ENCODE results near the gene RELA. TPM values are rescaled to one million over a fixed set of nuclear protein-coding genes. Genes with fewer than 3 reads are reported as not detected.
A peak's percentile ranks its signal among the peaks of the same experiment; 100 is the strongest.

The RELA gene
- total and polyA plus RNA-seq, 2 of the 13 experiments (the other 11 are each of a cell fraction or from before 2014, with no cell fraction given), result 21.4 to 40.5 TPM

GRCh38 chr11:65711785-65712632, 49.3 kb upstream of the RELA start, which contains the start of gene KAT5 (continued):
- peak; percentile 96 for TF ChIP-seq STAG1 (CRISPR knock-in tag; IDR thresholded peaks at IDR 0.05)
- peak; percentile 99 for TF ChIP-seq ZNF546 (CRISPR knock-in tag; conservative IDR thresholded peaks at IDR 0.05)
- TF ChIP-seq TBL1XR1 (IDR thresholded peaks at IDR 0.05; ENCODE audit: borderline replicate concordance, low read length, partially characterized antibody), result peak; percentile 76
- peak; percentile 87 for TF ChIP-seq IRF2 (CRISPR knock-in tag; IDR thresholded peaks at IDR 0.05)
- TF ChIP-seq THAP9 (CRISPR knock-in tag; IDR thresholded peaks at IDR 0.05; ENCODE audit: borderline replicate concordance), result peak; percentile 97
- peak; percentile 75; the same call in 1 of the 2 replicates for TF ChIP-seq ZNF639 (CRISPR knock-in tag; conservative IDR thresholded peaks at IDR 0.05)
- no peak for TF ChIP-seq DDIT3 (CRISPR knock-in tag; IDR thresholded peaks at IDR 0.05)
- TF ChIP-seq ZNF18 (CRISPR knock-in tag; IDR thresholded peaks at IDR 0.05; ENCODE audit: insufficient replicate concordance), result peak; percentile 90
- no peak for TF ChIP-seq MTF2 (CRISPR knock-in tag; IDR thresholded peaks at IDR 0.05; ENCODE audit: borderline replicate concordance)
- peak; percentile 98 for TF ChIP-seq ZNF607 (CRISPR knock-in tag; IDR thresholded peaks at IDR 0.05; ENCODE audit: borderline replicate concordance)
- peak; percentile 94 for TF ChIP-seq ZFY (CRISPR knock-in tag; IDR thresholded peaks at IDR 0.05)
- peak; percentile 97 for TF ChIP-seq KDM5A (IDR thresholded peaks at IDR 0.05; ENCODE audit: borderline replicate concordance, low read length)
- TF ChIP-seq CREBL2 (CRISPR knock-in tag; IDR thresholded peaks at IDR 0.05; ENCODE audit: borderline replicate concordance), result peak; percentile 92; the same call in 1 of the 2 replicates
- TF ChIP-seq ZBED4 (CRISPR knock-in tag; IDR thresholded peaks at IDR 0.05; ENCODE audit: borderline replicate concordance), result peak; percentile 63; the same call in 1 of the 2 replicates
- peak; percentile 89; the same call in 1 of the 2 replicates for TF ChIP-seq BRF2 (CRISPR knock-in tag; IDR thresholded peaks at IDR 0.05)

Measured in HepG2 (cell line).